Measurements from ENCODE around the gene MYO15A. TPM values are rescaled to one million over a fixed set of nuclear protein-coding genes. Genes with fewer than 3 reads are reported as not detected.
A peak's percentile ranks its signal among the peaks of the same experiment; 100 is the strongest.

The MYO15A gene
- polyA plus RNA-seq, 6 donors from 2014 or later, result 0.43 to 2.0 (median 0.65) TPM

DNA sequence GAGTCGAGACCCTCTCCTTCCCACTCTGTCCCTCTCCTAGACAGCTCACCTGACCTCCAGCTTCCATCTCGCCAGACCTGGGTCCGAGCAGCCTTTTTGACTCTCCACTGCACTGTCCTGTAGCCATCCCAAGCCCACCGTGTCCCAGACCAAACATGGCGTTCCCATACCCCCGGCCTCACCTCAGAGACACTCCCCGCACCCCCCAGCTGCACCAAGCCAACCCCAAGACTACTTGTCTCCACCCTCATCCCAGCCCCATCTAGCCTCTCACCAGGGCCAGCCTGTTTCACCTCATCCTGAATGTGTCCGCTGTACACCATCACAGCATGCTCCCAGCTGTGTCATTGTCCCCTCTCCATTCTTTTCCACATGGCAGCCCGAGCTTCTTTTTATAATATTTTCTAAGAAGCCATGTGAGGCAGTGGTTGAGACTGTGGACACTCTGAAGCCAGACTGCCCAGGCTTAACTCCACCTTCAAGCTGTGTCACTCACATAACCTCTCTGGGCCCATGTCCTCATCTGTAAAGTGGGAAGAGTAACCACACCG is 1.5 kb downstream of the MYO15A start:
- H3K27me3 Mint-ChIP-seq, result peaks cover 0 to 4% (median 0%) of the 10 kb centered on the region in 3 donors
- no peaks in the 10 kb centered on the region for H3K9me3 Mint-ChIP-seq
- H3K27ac Mint-ChIP-seq, result peak overlapping the region in 2 of 6 donors; percentile 65 to 88
- DNase-seq (no peak), ATAC-seq (ENCODE audit: low read depth in 2 of 2) (no peak)
- no peak overlapping the region for H3K4me3 Mint-ChIP-seq
- H3K36me3 Mint-ChIP-seq, result no peaks in the 10 kb centered on the region
- peaks cover 6 to 7% (median 6%) of the 10 kb centered on the region in 3 donors for H3K4me1 Mint-ChIP-seq

DNA sequence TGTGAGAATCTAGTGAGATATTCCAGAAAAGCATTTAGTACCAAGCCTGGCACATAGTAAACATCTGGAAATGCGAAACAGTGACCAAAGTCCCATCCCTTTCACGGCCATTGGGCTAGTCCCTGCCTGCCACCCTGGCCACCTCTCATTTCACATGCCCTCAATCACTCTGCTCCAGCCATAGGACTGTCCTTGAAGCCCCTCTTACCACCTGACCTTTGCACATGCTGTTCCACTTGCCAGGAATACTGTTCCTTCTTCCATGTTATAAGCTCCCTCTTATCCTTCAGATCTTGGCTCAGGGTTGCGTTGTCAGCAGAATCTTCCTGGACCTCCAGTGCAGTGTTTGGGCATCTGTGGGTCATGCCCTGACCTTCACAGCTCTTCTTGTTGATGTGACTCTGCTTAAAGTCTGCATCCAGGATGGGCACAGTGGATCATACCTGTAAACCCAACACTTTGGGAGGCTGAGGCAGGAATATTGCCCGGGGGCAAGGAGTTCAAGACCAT is 2.1 kb downstream of the MYO15A start:
- Mint-ChIP-seq H3K27me3 (peaks cover 0 to 4% (median 2%) of the 10 kb centered on the region in 3 donors), H3K36me3 (no peaks in the 10 kb centered on the region), H3K4me3 (no peak overlapping the region), H3K4me1 (peaks cover 6 to 8% (median 7%) of the 10 kb centered on the region in 3 donors), H3K9me3 (no peaks in the 10 kb centered on the region), H3K27ac (peak overlapping the region in 1 of 6 donors; percentile 28)
- ATAC-seq (ENCODE audit: low read depth in 2 of 2) (no peak), DNase-seq (no peak)

GRCh38 chr17:18111330-18111971 is 2.9 kb downstream of the MYO15A start:
- H3K9me3 Mint-ChIP-seq, result no peaks in the 10 kb centered on the region
- H3K27ac Mint-ChIP-seq, result no peak overlapping the region
- DNase-seq (no peak), ATAC-seq (ENCODE audit: low read depth in 2 of 2) (no peak)
- peaks cover 0 to 5% (median 4%) of the 10 kb centered on the region in 3 donors for H3K27me3 Mint-ChIP-seq
- no peak overlapping the region for H3K4me3 Mint-ChIP-seq
- no peaks in the 10 kb centered on the region for H3K36me3 Mint-ChIP-seq
- H3K4me1 Mint-ChIP-seq, result peaks cover 6 to 10% (median 7%) of the 10 kb centered on the region in 3 donors

GRCh38 chr17:18115517-18115916 is 7.0 kb downstream of the MYO15A start:
- H3K4me3 Mint-ChIP-seq, result no peak overlapping the region
- DNase-seq (no peak), ATAC-seq (ENCODE audit: low read depth in 2 of 2) (no peak)
- H3K4me1 Mint-ChIP-seq, result peaks cover 0 to 10% (median 0%) of the 10 kb centered on the region in 3 donors
- H3K27me3 Mint-ChIP-seq, result peaks cover 0 to 5% (median 4%) of the 10 kb centered on the region in 3 donors
- no peak overlapping the region for H3K27ac Mint-ChIP-seq
- no peaks in the 10 kb centered on the region for H3K36me3 Mint-ChIP-seq
- H3K9me3 Mint-ChIP-seq, result peaks cover 0 to 5% (median 3%) of the 10 kb centered on the region in 7 donors

DNA sequence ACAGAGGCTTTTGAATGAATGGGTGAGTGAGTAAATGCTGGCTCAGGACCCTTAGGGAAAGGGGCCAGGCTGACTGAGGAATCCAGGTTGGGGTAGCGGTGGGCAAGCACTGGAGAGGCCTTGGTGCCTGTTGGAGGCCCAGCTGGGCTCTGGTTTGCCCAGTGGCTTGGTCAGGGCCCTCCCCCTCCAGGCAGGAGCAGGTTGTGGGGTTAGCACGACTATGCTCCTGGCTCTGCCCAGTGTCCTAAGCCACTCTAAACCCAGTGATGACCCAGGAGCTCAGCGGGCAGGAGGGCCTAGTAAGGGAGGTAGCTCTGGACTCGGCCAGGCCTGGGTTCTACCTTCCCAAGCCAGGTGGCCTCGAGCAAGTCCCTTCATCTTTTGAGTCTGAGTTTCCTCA is 7.5 kb downstream of the MYO15A start:
- H3K27ac Mint-ChIP-seq, result no peak overlapping the region
- peaks cover 0 to 5% (median 3%) of the 10 kb centered on the region in 7 donors for H3K9me3 Mint-ChIP-seq
- peaks cover 0 to 10% (median 0%) of the 10 kb centered on the region in 3 donors for H3K4me1 Mint-ChIP-seq
- ATAC-seq (ENCODE audit: low read depth in 2 of 2) (no peak), DNase-seq (no peak)
- peaks cover 0 to 5% (median 4%) of the 10 kb centered on the region in 3 donors for H3K27me3 Mint-ChIP-seq
- no peaks in the 10 kb centered on the region for H3K36me3 Mint-ChIP-seq
- no peak overlapping the region for H3K4me3 Mint-ChIP-seq

DNA sequence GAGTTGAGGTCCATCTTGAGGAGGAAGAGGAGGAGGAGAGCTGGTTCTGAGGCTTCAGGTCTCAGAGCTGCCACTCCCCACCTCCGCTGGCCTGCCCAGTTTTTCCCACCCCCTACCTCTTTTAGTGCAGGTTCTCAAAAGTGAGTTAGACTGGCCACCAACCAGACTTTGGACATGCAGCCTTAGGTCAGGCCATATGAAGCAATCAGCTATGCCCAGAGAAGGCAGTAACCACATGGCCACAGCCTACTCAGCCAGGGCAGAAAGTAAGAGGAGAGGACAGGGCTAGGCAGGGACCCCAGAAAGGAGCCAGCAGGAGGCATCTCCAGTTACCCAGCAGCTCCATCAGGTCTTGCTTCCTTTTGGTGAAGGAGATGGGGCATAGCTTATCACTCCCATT is 9.0 kb downstream of the MYO15A start:
- no peak for DNase-seq
- peaks cover 0 to 5% (median 4%) of the 10 kb centered on the region in 3 donors for H3K27me3 Mint-ChIP-seq
- H3K4me3 Mint-ChIP-seq, result no peak overlapping the region
- peaks cover 0 to 5% (median 3%) of the 10 kb centered on the region in 7 donors for H3K9me3 Mint-ChIP-seq
- peaks cover 0 to 10% (median 0%) of the 10 kb centered on the region in 3 donors for H3K4me1 Mint-ChIP-seq
- H3K27ac Mint-ChIP-seq, result no peak overlapping the region
- no peak for ATAC-seq (ENCODE audit: low read depth in 2 of 2)
- H3K36me3 Mint-ChIP-seq, result no peaks in the 10 kb centered on the region

DNA sequence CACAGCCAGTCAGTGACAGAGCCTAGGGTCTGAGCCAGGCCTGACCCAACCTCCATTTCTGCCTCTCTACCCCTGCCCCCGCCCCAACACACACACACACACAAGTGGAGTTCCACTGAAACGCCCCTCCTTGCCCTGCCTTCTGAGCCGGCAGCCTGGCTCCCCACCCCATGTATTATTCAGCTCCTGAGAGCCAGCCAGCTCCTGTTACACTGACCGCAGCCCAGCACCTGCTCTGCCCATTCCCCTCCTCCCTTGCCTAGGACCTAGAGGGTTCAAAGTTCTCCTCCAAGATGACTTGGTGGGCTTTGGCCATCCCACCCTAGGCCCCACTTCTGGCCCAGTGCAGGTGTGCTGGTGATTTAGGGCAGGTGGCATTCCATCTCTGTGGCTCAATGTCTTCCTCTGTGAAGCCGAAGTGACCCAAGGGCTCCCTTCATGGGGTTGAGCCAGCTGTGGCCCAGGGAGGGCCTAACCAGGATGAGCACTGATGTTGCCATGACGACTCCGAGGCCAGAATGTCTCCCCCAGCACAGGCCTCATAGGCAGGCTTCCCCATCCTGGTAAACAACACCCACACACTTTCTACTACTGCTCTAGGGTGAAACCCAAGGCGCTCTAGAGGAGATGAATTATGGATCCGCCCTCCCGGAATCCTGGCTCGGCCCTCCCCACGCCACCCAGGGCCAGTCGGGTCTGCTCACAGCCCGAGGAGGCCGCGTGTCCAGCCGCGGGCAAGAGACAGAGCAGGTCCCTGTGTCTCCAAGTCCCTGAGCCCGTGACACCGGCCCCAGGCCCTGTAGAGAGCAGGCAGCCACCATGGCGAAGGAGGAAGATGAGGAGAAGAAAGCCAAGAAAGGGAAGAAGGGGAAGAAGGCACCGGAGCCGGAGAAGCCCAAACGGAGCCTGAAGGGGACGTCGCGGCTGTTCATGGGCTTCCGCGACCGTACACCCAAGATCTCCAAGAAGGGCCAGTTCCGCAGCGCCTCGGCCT is 9.7 kb downstream of the MYO15A start:
- Mint-ChIP-seq H3K9me3 (peaks cover 0 to 5% (median 3%) of the 10 kb centered on the region in 7 donors), H3K4me1 (peaks cover 0 to 10% (median 0%) of the 10 kb centered on the region in 3 donors), H3K27me3 (peaks cover 0 to 5% (median 4%) of the 10 kb centered on the region in 3 donors), H3K27ac (peak overlapping the region in 1 of 6 donors; percentile 69), H3K36me3 (no peaks in the 10 kb centered on the region), H3K4me3 (no peak overlapping the region)
- ATAC-seq (ENCODE audit: low read depth in 2 of 2) (no peak), DNase-seq (no peak)

DNA sequence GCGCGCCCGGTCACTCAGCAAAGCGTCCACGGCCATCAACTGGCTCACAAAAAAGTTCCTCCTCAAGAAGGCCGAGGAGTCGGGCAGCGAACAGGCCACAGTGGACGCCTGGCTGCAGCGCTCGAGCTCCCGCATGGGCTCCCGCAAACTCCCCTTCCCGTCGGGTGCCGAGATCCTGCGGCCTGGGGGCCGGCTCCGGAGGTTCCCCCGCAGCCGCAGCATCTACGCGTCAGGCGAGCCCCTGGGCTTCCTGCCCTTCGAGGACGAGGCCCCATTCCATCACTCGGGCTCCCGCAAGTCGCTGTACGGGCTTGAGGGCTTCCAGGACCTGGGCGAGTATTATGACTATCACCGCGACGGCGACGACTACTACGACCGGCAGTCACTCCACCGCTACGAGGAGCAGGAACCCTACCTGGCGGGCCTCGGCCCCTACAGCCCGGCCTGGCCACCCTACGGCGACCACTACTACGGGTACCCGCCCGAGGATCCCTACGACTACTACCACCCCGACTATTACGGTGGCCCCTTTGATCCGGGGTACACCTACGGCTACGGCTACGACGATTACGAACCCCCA is 10.7 kb downstream of the MYO15A start:
- ATAC-seq (ENCODE audit: low read depth in 2 of 2), result no peak
- peak overlapping the region in 1 of 8 donors; percentile 52 for H3K4me3 Mint-ChIP-seq
- H3K27me3 Mint-ChIP-seq, result peaks cover 0 to 5% (median 4%) of the 10 kb centered on the region in 3 donors
- DNase-seq, result no peak
- H3K9me3 Mint-ChIP-seq, result peaks cover 0 to 5% (median 3%) of the 10 kb centered on the region in 7 donors
- H3K4me1 Mint-ChIP-seq, result peaks cover 0 to 10% (median 0%) of the 10 kb centered on the region in 3 donors
- peak overlapping the region in 1 of 6 donors; percentile 69 for H3K27ac Mint-ChIP-seq
- no peaks in the 10 kb centered on the region for H3K36me3 Mint-ChIP-seq

GRCh38 chr17:18119938-18120337 is 11.4 kb downstream of the MYO15A start:
- H3K4me3 Mint-ChIP-seq, result no peak overlapping the region
- ATAC-seq (ENCODE audit: low read depth in 2 of 2), result no peak

GRCh38 chr17:18120461-18121017 is 12.0 kb downstream of the MYO15A start:
- ATAC-seq (ENCODE audit: low read depth in 2 of 2) (no peak), DNase-seq (no peak)
- Mint-ChIP-seq H3K27me3 (peaks cover 0 to 5% (median 0%) of the 10 kb centered on the region in 3 donors), H3K27ac (no peak overlapping the region), H3K4me3 (no peak overlapping the region), H3K36me3 (no peaks in the 10 kb centered on the region), H3K4me1 (peaks cover 0 to 3% (median 0%) of the 10 kb centered on the region in 3 donors), H3K9me3 (peaks cover 0 to 5% (median 3%) of the 10 kb centered on the region in 7 donors)

More at GRCh38 chr17:18119938-18120337, 11.4 kb downstream of the MYO15A start:
- peaks cover 0 to 5% (median 0%) of the 10 kb centered on the region in 3 donors for H3K4me1 Mint-ChIP-seq
- H3K9me3 Mint-ChIP-seq, result peaks cover 0 to 5% (median 3%) of the 10 kb centered on the region in 7 donors
- no peak for DNase-seq
- H3K27ac Mint-ChIP-seq, result peak overlapping the region in 1 of 6 donors; percentile 69
- no peaks in the 10 kb centered on the region for H3K36me3 Mint-ChIP-seq
- peaks cover 0 to 5% (median 0%) of the 10 kb centered on the region in 3 donors for H3K27me3 Mint-ChIP-seq

DNA sequence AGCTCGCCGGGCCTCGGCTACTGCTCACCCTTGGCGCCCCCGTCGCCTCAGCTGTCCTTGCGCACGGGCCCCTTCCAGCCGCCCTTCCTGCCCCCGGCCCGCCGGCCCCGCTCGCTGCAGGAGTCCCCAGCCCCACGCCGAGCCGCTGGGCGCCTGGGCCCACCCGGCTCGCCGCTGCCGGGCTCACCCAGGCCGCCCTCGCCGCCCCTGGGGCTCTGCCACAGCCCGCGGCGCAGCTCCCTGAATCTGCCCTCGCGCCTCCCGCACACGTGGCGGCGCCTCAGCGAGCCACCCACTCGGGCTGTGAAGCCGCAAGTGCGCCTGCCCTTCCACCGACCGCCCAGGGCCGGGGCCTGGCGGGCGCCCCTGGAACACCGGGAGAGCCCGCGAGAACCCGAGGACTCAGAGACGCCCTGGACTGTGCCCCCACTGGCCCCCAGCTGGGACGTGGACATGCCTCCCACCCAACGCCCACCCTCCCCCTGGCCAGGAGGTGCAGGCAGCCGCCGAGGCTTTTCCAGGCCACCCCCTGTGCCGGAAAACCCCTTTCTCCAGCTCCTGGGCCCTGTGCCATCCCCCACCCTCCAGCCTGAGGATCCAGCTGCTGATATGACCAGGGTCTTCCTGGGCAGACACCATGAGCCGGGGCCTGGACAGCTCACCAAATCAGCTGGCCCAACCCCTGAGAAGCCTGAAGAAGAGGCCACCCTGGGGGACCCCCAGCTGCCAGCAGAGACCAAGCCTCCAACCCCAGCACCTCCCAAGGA is 12.8 kb downstream of the MYO15A start:
- Mint-ChIP-seq H3K4me3 (no peak overlapping the region), H3K27ac (no peak overlapping the region), H3K4me1 (no peaks in the 10 kb centered on the region), H3K36me3 (no peaks in the 10 kb centered on the region), H3K27me3 (no peaks in the 10 kb centered on the region), H3K9me3 (peaks cover 0 to 5% (median 3%) of the 10 kb centered on the region in 7 donors)
- ATAC-seq (ENCODE audit: low read depth in 2 of 2) (no peak), DNase-seq (no peak)

Data from naive B cell (primary cell).